HUES6 (cell line): ENCODE results near the gene ATXN2L.
A peak's percentile ranks its signal among the peaks of the same experiment; 100 is the strongest.

ENCODE experiments used
- H3K27ac ChIP-seq: 2 replicates; pipeline ENCODE4 v1.7.0; 2013; ENCODE audit warnings: low read depth, mild to moderate bottlenecking, low read length, inconsistent platforms
- H3K27me3 ChIP-seq: 2 replicates; pipeline ENCODE4 v1.6.1; 2013; ENCODE audit warnings: low read length; ENCODE audit not compliant: control insufficient read depth, insufficient read depth
- H3K36me3 ChIP-seq: 2 replicates; pipeline ENCODE4 v1.6.1; 2013; ENCODE audit warnings: low read length; ENCODE audit not compliant: control insufficient read depth, insufficient read depth
- H3K4me1 ChIP-seq: 2 replicates; pipeline ENCODE4 v1.6.1; 2013; ENCODE audit warnings: low read length; ENCODE audit not compliant: control insufficient read depth, insufficient read depth
- H3K4me3 ChIP-seq: 2 replicates; pipeline ENCODE4 v1.5.1; 2013; ENCODE audit warnings: low read depth, low read length
- H3K9ac ChIP-seq: one replicate; pipeline ENCODE4 v1.6.1; 2013; ENCODE audit warnings: mild to moderate bottlenecking, low read length
- H3K9me3 ChIP-seq: 2 replicates; pipeline ENCODE4 v1.6.1; 2013; ENCODE audit warnings: low read depth, low read length; ENCODE audit not compliant: control insufficient read depth, insufficient read depth

The ATXN2L gene

DNA sequence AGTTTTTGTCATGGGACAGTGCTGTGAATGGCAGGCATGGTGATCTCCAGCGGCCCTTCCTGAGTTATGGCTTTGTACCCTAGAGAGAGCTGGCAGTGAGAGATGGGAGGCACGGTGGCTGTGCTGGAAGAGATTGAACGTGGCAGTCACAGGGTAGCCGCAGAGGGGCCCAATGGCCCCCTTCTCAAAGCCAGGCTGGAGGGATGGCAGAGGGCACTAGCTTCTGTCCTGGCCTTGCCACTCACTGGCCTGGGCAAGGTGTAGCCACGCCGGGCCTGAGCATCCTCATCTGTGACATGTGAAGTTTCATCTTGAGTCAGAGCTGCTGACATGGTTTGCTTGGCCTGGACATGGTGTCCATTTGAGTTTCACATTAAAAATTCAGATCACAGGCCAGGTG lies 51.6 kb downstream of the ATXN2L start:
- Histone ChIP-seq H3K36me3 (peaks cover 45% of the 10 kb centered on the region), H3K27me3 (no peaks in the 10 kb centered on the region), H3K4me1 (peaks cover 19% of the 10 kb centered on the region), H3K9me3 (no peaks in the 10 kb centered on the region), H3K4me3 (no peak overlapping the region), H3K27ac (no peak overlapping the region), H3K9ac (no peak overlapping the region)

DNA sequence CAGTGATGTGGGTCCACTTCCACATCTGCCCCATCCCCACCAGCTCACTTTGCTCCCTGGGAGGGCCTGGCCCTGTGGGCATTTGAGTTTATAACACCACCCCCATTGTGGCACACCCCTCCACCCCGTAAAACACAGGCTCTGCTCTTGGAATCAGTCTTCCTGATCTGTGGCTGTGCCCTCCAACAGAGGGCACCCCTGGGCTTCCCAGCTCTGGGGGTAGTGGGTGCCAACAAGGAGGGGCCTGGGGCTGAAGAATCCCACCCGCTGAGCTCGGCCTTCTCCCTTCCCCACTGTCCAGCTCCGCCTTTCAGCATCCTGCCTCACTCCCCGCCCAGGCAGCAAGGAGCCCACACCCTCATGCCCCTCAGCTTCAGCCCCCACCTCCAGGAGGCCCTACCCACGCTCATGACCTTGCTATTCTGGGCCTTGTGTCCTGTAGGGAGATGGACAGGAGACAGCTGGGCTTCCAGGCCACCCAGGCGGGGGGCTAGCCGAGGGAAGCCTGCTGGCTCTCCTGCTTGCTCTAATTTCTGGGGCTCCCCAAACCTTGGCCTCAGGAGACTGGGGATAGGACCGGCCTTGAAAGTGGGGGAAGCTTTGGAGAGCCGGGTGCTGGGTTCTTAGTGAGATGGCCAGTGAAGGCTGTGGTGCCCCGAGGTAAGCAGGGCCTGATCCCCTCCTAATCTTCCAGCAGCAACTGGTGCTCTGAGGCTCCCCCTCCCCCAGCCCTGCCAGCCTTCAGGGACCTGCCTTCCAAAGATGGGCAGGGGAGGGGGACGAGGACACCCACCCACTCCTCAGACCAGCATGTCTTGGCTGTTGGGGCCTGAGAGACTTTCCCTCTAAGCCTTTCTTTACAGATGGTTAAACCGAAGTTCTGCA lies 52.6 kb downstream of the ATXN2L start:
- Histone ChIP-seq H3K9ac (no peak overlapping the region), H3K27me3 (peaks cover 1% of the 10 kb centered on the region; the same call in 1 of the 2 replicates), H3K9me3 (no peaks in the 10 kb centered on the region), H3K36me3 (peaks cover 35% of the 10 kb centered on the region), H3K4me3 (no peak overlapping the region), H3K4me1 (peaks cover 23% of the 10 kb centered on the region), H3K27ac (no peak overlapping the region)

DNA sequence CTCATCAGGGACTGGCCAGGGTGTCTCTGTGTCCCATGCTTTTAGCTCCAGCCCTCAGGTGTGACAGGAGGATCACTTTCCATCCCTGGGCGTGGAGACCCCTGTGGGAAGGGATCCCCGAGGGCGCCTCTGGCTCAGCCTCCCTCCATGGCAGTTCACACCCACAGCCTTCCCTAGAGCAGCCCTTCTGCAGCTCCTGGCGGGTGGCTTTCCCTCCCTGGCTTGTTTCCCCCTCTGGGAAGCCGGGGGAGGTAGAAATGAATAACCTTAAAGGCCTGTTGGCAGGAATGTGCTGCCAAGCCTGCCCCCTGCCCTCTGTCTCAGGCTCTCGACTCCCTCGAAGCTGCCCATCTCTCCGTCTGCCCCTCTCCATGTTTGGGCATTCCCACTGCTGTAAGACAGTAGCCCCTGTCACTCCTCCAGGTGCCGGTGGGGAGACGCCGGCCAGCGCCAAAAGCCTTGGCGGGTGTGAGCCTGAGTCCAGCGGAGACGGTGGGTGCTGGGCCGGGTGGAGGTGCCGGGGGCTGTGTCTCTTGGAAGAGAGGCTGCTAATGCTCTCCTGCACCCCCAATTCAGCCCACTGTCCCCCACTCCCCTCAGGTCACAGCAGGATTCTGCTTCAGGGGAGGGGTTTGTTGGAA lies 53.3 kb downstream of the ATXN2L start:
- H3K36me3 ChIP-seq, result peaks cover 29% of the 10 kb centered on the region
- peaks cover 9% of the 10 kb centered on the region for H3K27me3 ChIP-seq
- peaks cover 28% of the 10 kb centered on the region for H3K4me1 ChIP-seq
- no peak overlapping the region for H3K4me3 ChIP-seq
- H3K9ac ChIP-seq, result no peak overlapping the region
- H3K27ac ChIP-seq, result no peak overlapping the region
- no peaks in the 10 kb centered on the region for H3K9me3 ChIP-seq

DNA sequence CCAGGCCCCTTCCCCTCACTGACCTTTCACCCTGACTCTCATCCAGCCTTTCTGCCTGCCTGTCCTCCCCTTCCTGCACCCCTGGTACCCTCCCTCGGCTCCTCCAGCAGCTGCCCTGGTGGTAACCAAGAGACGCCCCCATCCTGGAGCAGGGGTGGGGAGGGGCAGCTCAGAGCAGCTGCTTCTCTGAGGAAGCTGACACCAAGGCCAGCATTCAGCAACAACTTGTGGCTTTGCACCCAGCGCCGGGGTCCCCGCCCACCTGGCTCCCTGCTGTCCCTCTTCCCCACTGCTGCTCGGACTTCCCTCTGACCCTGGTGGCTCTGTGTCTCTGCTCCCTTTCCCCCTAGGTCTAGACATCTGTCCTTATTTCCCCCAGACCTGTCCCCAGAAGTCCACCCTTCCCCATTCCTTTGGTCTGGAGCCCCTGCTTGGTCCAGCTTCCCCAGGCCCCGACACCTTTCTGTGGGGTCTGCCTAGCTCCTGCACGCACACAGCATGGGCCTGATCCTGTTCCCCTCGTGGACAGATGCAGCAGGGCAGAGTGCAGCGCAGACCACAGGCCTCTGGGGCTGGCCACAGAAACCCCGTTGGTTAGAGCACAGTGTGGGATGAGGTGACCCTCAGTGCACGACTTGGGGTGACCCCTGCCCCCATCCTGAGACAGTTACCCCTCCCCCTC lies 54.3 kb downstream of the ATXN2L start:
- Histone ChIP-seq H3K36me3 (peaks cover 21% of the 10 kb centered on the region), H3K9me3 (no peaks in the 10 kb centered on the region), H3K27me3 (peaks cover 10% of the 10 kb centered on the region), H3K9ac (no peak overlapping the region), H3K27ac (no peak overlapping the region), H3K4me3 (no peak overlapping the region), H3K4me1 (peaks cover 28% of the 10 kb centered on the region)

DNA sequence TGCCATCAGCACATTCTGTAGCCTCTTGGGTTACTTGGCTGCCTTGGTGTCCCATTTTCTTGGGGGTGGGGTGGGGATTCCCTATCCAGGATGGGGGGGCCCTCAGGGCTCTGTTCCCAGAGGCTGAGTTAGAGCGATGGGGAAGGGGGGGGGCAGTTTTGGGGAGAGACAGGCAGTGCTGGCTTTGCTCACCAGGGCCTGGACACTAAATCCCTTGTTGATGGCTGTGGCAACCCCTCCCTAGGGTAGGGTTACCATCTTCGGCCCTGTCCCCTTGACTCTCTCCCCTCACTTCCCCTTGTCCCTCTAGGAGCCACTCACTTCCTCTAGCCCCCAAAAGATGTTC lies 54.8 kb downstream of the ATXN2L start:
- Histone ChIP-seq H3K9ac (no peak overlapping the region), H3K36me3 (peaks cover 15% of the 10 kb centered on the region), H3K9me3 (no peaks in the 10 kb centered on the region), H3K4me1 (peaks cover 32% of the 10 kb centered on the region), H3K27me3 (peaks cover 10% of the 10 kb centered on the region), H3K4me3 (no peak overlapping the region), H3K27ac (no peak overlapping the region)

GRCh38 chr16:28878083-28878926 lies 55.5 kb downstream of the ATXN2L start, which contains the start of gene ATP2A1:
Gene ATP2A1 (plus strand): TSS chr16:28878488. CDS start chr16:28878672, 184 bp downstream.
- peak within 1 kb of the TSS; percentile 85 for H3K9ac ChIP-seq
- H3K27me3 ChIP-seq, result peaks cover 10% of the 10 kb centered on the region
- no peaks in the 10 kb centered on the region for H3K9me3 ChIP-seq
- peaks cover 10% of the 10 kb centered on the region for H3K36me3 ChIP-seq
- peak within 1 kb of the TSS; percentile 86 for H3K4me3 ChIP-seq
- H3K4me1 ChIP-seq, result peaks cover 39% of the 10 kb centered on the region
- peak within 1 kb of the TSS; percentile 48; the same call in 1 of the 2 replicates for H3K27ac ChIP-seq

- Histone ChIP-seq H3K4me3 (peak overlapping the region; percentile 86), H3K36me3 (peaks cover 3% of the 10 kb centered on the region), H3K4me1 (peaks cover 45% of the 10 kb centered on the region), H3K27me3 (peaks cover 10% of the 10 kb centered on the region), H3K9ac (peak overlapping the region; percentile 85), H3K9me3 (no peaks in the 10 kb centered on the region), H3K27ac (peak overlapping the region; percentile 48; the same call in 1 of the 2 replicates)
These were observed 56.6 kb downstream of the ATXN2L start for GRCh38 chr16:28879261-28879840.

GRCh38 chr16:28879841-28880588 lies 57.2 kb downstream of the ATXN2L start:
- Histone ChIP-seq H3K27ac (peak overlapping the region; percentile 48; the same call in 1 of the 2 replicates), H3K9ac (peak overlapping the region; percentile 85), H3K9me3 (no peaks in the 10 kb centered on the region), H3K4me3 (peak overlapping the region; percentile 86), H3K27me3 (peaks cover 10% of the 10 kb centered on the region), H3K4me1 (peaks cover 45% of the 10 kb centered on the region), H3K36me3 (no peaks in the 10 kb centered on the region)

- H3K27me3 ChIP-seq, result peaks cover 10% of the 10 kb centered on the region
- H3K9ac ChIP-seq, result peak overlapping the region; percentile 62
- H3K36me3 ChIP-seq, result no peaks in the 10 kb centered on the region
- H3K4me1 ChIP-seq, result peaks cover 45% of the 10 kb centered on the region
- peak overlapping the region; percentile 86 for H3K4me3 ChIP-seq
- H3K9me3 ChIP-seq, result no peaks in the 10 kb centered on the region
- no peak overlapping the region for H3K27ac ChIP-seq
These were observed 57.8 kb downstream of the ATXN2L start for GRCh38 chr16:28880589-28880915.

DNA sequence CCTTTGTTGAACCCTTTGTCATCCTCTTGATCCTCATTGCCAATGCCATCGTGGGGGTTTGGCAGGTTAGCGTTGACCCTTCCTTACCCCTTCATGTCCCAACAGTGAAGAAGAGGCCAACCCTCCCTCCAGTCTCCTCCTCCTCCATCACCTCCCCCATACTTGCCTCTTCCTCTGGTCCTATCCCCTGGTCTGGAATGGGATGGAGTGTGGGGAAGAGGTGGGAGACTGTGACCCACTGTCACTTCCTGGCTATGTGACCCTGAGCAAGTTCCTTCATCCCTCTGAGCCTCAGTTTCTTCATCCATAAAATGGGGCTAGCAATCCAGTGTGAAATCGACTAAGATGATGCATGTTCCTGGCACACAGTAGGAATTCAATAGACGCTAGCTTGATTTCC lies 58.2 kb downstream of the ATXN2L start:
- H3K9ac ChIP-seq, result no peak overlapping the region
- peak overlapping the region; percentile 86 for H3K4me3 ChIP-seq

More for the DNA sequence above, 58.2 kb downstream of the ATXN2L start:
- H3K36me3 ChIP-seq, result no peaks in the 10 kb centered on the region
- no peak overlapping the region for H3K27ac ChIP-seq
- H3K4me1 ChIP-seq, result peaks cover 45% of the 10 kb centered on the region
- H3K27me3 ChIP-seq, result peaks cover 10% of the 10 kb centered on the region
- no peaks in the 10 kb centered on the region for H3K9me3 ChIP-seq
